Duodenal mucosa (tissue), 2 donors: ENCODE results near the gene FHIP1B.

Source experiments
- H3K27ac ChIP-seq: one replicate; pipeline ENCODE4 v1.7.0; 2013; ENCODE audit warnings: low read depth, low read length
- H3K27me3 ChIP-seq, 2 donors: one replicate each; pipeline ENCODE4 v1.7.0; 2013; ENCODE audit warnings: low read length in 2 of 2, control low read depth in 1 of 2; ENCODE audit not compliant: insufficient read depth in 2 of 2, control insufficient read depth in 1 of 2
- H3K36me3 ChIP-seq, 2 donors: one replicate each; pipeline ENCODE4 v1.7.0; 2013; ENCODE audit warnings: low read length in 2 of 2, control low read depth in 1 of 2; ENCODE audit not compliant: insufficient read depth in 2 of 2, control insufficient read depth in 1 of 2
- H3K4me1 ChIP-seq, 2 donors: one replicate each; pipeline ENCODE4 v1.7.0; 2013; ENCODE audit warnings: low read length in 2 of 2, control low read depth in 1 of 2; ENCODE audit not compliant: insufficient read depth in 2 of 2, control insufficient read depth in 1 of 2
- H3K4me3 ChIP-seq, 2 donors: one replicate each; pipeline ENCODE4 v1.7.0; 2013; ENCODE audit warnings: low read length in 2 of 2, low read depth in 1 of 2
- H3K9ac ChIP-seq, 2 donors: one replicate each; pipeline ENCODE4 v1.7.0; 2013; ENCODE audit warnings: low read length in 2 of 2, low read depth in 1 of 2
- H3K9me3 ChIP-seq, 2 donors: one replicate each; pipeline ENCODE4 v1.7.0; 2013; ENCODE audit warnings: low read length in 2 of 2, control low read depth in 1 of 2; ENCODE audit not compliant: control insufficient read depth in 1 of 2

FHIP1B gene

DNA sequence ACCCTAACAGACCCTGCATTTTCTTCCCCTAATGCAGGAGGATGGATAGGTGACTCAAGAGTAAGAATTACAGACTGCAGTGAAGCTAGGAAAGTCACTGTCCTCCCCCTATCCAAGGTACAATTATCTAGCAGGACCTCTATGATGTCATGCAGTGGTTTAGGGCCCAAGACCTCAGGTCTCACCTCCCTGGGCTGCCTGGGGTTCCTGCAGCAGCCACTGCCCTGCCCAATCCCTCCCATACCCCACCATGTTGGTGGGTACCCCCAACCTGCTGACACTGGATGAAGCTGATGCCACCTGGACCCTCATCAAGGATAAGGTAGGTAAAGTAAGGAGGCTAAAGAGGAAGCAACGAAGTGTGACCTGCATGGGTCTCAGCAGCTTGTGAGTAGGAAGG lies 29.1 kb downstream of the FHIP1B start, which contains the start of gene C11orf42:
Gene C11orf42, plus strand, starts transcription at position 192 of the 400 bp plus-strand sequence. Its CDS starts 59 bp downstream, at position 251.
- H3K27ac ChIP-seq: no peak within 1 kb of the TSS

DNA sequence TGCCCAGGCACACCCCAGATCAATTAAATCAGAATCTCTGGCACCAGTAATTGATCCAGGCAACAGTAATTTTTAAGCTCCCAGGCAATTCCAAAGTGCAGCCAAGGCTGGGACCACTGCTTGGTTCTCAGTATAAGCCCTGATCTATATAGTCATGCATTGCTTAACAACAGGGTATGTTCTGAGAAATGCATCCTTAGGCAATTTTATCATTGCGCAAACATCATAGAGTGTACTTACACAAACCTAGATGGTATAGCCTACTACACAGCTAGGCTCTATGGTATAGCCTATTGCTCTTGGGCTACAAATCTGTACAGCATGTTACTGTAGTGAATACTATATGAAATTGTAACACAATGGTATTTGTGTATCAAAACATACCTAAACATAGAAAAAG lies 29.7 kb downstream of the FHIP1B start:
- Histone ChIP-seq H3K27me3 (no peaks in the 10 kb centered on the region), H3K9me3 (no peaks in the 10 kb centered on the region), H3K4me3 (no peak overlapping the region), H3K36me3 (peaks cover 10 to 54% of the 10 kb centered on the region in 2 donors), H3K9ac (no peak overlapping the region), H3K27ac (no peak overlapping the region), H3K4me1 (no peaks in the 10 kb centered on the region)

More for the DNA sequence above, 29.1 kb downstream of the FHIP1B start, which contains the start of gene C11orf42:
- peaks cover 10 to 61% of the 10 kb centered on the region in 2 donors for H3K36me3 ChIP-seq
- H3K4me3 ChIP-seq: no peak within 1 kb of the TSS
- H3K27me3 ChIP-seq: no peaks in the 10 kb centered on the region
- H3K9ac ChIP-seq: no peak within 1 kb of the TSS
- H3K4me1 ChIP-seq: no peaks in the 10 kb centered on the region
- H3K9me3 ChIP-seq: no peaks in the 10 kb centered on the region

DNA sequence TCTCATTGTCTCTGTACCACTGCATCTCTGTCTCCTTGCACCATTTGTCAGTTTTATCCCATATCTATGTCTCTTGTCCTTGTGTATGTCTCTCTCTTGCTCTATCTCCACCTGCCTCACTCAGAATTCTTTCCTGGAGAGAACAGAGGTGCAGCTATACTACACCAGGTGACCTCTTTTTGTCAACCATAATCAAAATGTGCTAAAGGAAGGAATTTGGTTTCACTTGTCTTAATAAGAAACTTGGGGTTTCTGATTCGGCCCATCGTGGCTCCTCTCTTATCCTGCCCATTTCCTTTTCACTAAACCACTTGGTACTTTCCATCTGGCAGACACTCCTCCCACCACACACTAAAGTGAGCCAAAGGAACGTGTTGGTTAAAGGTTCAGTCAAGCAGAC lies 31.1 kb downstream of the FHIP1B start:
- Histone ChIP-seq H3K9me3 (no peaks in the 10 kb centered on the region), H3K4me1 (no peaks in the 10 kb centered on the region), H3K27ac (no peak overlapping the region), H3K4me3 (no peak overlapping the region), H3K27me3 (no peaks in the 10 kb centered on the region), H3K36me3 (peaks cover 10 to 48% of the 10 kb centered on the region in 2 donors), H3K9ac (no peak overlapping the region)

DNA sequence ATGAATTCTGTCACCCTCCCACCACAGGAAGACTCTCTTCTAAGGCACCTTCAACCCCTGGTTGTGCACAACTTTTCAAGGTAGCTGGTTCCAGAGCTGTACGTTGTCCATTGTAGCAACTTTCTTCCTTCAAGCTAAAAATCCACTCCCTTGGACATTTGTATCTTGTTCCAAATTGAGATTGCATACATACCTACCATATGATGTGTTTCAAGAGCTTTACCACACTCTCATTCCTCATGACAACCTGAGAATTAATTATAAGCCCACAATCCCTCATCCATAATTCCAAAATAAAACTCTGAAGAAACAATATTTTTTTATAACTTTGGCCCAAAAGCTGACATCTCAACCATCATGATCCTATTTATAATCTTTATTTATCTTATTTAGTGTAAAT lies 32.4 kb downstream of the FHIP1B start:
- Histone ChIP-seq H3K4me1 (no peaks in the 10 kb centered on the region), H3K27ac (no peak overlapping the region), H3K9me3 (no peaks in the 10 kb centered on the region), H3K4me3 (no peak overlapping the region), H3K36me3 (peaks cover 4 to 36% of the 10 kb centered on the region in 2 donors), H3K9ac (no peak overlapping the region), H3K27me3 (no peaks in the 10 kb centered on the region)

DNA sequence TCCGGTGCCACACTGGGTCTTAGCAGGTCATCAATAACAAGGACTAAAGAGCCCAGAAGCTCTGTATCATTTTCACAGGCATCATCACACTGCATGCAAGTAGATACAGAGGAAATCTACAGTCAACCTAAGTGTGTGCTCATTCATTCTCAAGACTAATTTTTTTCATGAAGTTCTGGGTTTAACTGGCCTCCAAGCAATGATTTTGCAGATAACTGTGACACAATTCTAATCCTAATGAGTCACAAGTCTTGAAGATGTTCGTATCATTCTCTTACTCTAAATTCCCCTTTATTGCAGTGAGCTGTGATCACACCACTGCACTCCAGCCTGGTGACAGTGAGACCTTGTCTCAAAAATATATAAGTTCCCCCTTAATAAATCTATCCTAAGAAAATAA lies 33.0 kb downstream of the FHIP1B start:
- Histone ChIP-seq H3K4me3 (no peak overlapping the region), H3K36me3 (peaks cover 0 to 31% of the 10 kb centered on the region in 2 donors), H3K9me3 (no peaks in the 10 kb centered on the region), H3K27me3 (no peaks in the 10 kb centered on the region), H3K9ac (no peak overlapping the region), H3K27ac (no peak overlapping the region), H3K4me1 (no peaks in the 10 kb centered on the region)

DNA sequence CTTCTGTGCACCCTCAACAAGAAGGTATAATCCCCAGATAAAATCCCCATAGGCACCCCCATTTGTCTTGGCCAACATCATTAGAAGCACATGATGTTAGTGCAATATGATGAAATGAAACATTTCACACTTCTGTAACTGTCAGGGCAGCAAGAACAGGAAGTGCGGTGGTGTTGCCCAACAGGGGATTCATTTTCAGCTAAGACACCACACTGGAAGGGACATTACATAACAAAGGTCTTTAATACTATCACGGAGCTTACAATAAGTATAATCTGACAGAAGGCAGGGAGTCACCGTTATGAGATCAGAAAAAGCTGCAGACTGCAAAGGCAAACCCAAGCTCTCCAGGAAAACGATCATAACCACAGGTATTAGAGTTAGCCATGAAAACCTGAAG lies 33.5 kb downstream of the FHIP1B start:
- H3K4me1 ChIP-seq: no peaks in the 10 kb centered on the region
- no peak overlapping the region for H3K4me3 ChIP-seq
- H3K27me3 ChIP-seq: no peaks in the 10 kb centered on the region
- H3K27ac ChIP-seq: no peak overlapping the region
- H3K9ac ChIP-seq: no peak overlapping the region
- no peaks in the 10 kb centered on the region for H3K9me3 ChIP-seq
- H3K36me3 ChIP-seq: peaks cover 0 to 27% of the 10 kb centered on the region in 2 donors

DNA sequence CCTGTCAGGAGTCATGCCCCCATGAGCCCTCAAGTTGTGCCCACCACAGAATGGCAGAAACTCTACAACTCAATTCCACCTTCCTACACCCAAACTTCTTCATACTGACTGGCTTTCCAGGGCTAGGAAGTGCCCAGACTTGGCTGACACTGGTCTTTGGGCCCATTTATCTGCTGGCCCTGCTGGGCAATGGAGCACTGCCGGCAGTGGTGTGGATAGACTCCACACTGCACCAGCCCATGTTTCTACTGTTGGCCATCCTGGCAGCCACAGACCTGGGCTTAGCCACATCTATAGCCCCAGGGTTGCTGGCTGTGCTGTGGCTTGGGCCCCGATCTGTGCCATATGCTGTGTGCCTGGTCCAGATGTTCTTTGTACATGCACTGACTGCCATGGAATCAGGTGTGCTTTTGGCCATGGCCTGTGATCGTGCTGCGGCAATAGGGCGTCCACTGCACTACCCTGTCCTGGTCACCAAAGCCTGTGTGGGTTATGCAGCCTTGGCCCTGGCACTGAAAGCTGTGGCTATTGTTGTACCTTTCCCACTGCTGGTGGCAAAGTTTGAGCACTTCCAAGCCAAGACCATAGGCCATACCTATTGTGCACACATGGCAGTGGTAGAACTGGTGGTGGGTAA lies 35.1 kb downstream of the FHIP1B start, which contains the start of gene OR52W1:
Gene OR52W1, plus strand, starts transcription at position 51 of the 637 bp plus-strand sequence. Its CDS starts 0 bp downstream, at position 51.
- H3K36me3 ChIP-seq: peaks cover 0 to 14% of the 10 kb centered on the region in 2 donors
- H3K27ac ChIP-seq: no peak within 1 kb of the TSS
- H3K9me3 ChIP-seq: no peaks in the 10 kb centered on the region
- H3K9ac ChIP-seq: no peak within 1 kb of the TSS
- H3K4me3 ChIP-seq: no peak within 1 kb of the TSS
- H3K27me3 ChIP-seq: no peaks in the 10 kb centered on the region
- no peaks in the 10 kb centered on the region for H3K4me1 ChIP-seq

DNA sequence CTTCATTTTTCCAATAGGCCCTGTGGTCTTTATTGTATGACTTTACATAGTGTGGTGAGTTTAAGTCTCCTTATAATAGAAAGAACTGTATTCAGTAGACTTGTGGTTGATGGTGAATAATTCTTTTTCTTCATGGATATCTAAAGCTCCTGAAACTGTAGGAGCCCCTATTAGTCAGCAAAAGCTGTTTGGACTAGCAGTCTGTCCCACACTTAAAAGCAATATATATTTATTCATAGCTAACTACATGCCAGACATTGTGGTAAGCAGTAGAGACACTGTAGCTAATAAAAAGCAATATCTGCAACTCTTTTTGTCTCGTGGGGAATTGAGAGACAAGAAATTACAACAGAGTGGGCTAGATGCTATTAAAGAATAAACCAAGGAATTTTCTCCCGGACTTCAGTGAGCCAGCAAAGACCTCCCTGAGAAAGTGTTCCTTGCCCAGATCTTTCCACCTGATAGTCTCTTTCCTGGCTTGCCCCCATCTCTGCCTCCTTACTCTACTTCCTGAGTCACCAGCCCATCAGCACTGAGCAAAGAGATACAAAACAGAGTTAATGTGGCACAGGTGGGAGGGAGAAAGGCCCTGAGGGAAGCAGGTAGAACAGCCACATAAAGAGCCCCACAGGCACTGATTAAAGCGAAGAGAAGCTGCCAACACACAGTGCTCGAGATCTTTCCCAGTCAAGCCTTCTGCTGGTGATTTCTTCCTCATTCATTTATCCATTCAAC lies 36.8 kb downstream of the FHIP1B start:
- Histone ChIP-seq H3K36me3 (peaks cover 0 to 2% of the 10 kb centered on the region in 2 donors), H3K4me3 (no peak overlapping the region), H3K9ac (no peak overlapping the region), H3K9me3 (no peaks in the 10 kb centered on the region), H3K27me3 (no peaks in the 10 kb centered on the region), H3K4me1 (no peaks in the 10 kb centered on the region), H3K27ac (no peak overlapping the region)

DNA sequence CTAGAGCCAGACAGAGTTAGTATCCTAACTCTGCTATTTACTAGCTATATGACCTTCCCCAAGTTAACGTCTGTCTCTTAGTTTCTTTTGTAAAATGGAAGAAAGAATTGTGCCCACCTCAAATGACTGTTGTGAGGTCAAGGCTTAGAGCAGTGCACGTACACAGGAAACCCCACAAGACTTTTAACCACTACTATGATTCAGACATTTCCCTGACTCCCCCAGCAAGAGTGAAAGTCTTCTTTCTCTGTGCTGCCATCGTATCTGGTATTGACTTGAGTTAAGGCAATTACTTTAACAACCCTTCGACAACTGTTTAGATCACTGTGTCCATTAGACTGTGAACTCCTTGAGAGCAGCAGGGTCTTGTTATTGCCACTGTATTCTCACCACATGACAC lies 38.0 kb downstream of the FHIP1B start:
- Histone ChIP-seq H3K27me3 (no peaks in the 10 kb centered on the region), H3K9ac (no peak overlapping the region), H3K36me3 (no peaks in the 10 kb centered on the region), H3K4me3 (no peak overlapping the region), H3K4me1 (no peaks in the 10 kb centered on the region), H3K9me3 (no peaks in the 10 kb centered on the region), H3K27ac (no peak overlapping the region)

DNA sequence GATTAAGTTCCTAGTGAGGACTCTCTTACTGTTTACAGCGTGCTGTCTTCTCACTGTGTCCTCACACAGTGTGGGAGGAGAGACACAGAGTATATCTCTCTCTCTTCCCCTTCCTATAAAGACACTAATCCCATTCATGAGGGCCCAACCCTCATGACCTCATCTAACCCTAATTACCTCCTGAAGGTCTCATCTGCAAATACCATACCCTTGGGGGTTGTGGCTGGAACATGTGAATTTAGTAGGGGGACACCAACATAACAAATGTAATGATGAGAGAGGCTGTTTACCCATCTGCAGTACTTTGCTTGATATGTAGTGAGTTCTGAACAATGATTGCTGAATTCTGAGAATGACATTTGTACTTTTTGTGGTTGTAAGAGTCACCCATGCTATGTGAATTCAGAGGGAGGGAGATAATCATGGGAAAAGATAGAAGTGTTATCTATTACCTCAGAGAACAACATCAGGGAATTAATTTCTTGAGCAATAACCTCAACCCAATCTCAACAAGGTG lies 40.3 kb downstream of the FHIP1B start:
- H3K36me3 ChIP-seq: no peaks in the 10 kb centered on the region
- H3K9me3 ChIP-seq: no peaks in the 10 kb centered on the region
- no peaks in the 10 kb centered on the region for H3K4me1 ChIP-seq
- H3K9ac ChIP-seq: no peak overlapping the region
- H3K4me3 ChIP-seq: no peak overlapping the region
- H3K27me3 ChIP-seq: no peaks in the 10 kb centered on the region
- no peak overlapping the region for H3K27ac ChIP-seq
